Measurements from ENCODE around the gene BCL7C.

- TF ChIP-seq CTCF (IDR thresholded peaks at IDR 0.05; ENCODE audit: control extremely low read depth in 1 of 3, insufficient read depth in 1 of 3, low read depth in 1 of 3, low read length in 3 of 3) (no peak), YY1 (IDR thresholded peaks at IDR 0.05; ENCODE audit: low read depth, low read length) (no peak), EP300 (IDR thresholded peaks at IDR 0.05; ENCODE audit: borderline replicate concordance in 1 of 2, low read depth in 2 of 2, low read length in 2 of 2) (no peak), HDAC6 (IDR thresholded peaks at IDR 0.05; ENCODE audit: low read depth, low read length) (no peak)
Observed at GRCh38 chr16:30889721-30890120, 4.2 kb downstream of the BCL7C start.
